Karpas-422 (cell line): ENCODE results near the gene CEP295NL. TPM values are rescaled to one million over a fixed set of nuclear protein-coding genes. Genes with fewer than 3 reads are reported as not detected.

Experiments
- DNase-seq: peaks from one replicate; pipeline ENCODE4 v3.0.0-alpha.2; 2015
- H2AFZ ChIP-seq: fragments of 200-600 bp; sonication (generic); 2 replicates; pipeline ENCODE4 v1.6.1; 2014; ENCODE audit warnings: antibody characterized with exemption, low read length, mixed read lengths
- H3K27ac ChIP-seq: fragments of 200-600 bp; sonication (generic); 2 replicates; pipeline ENCODE4 v1.5.1; 2014; ENCODE audit warnings: mild to moderate bottlenecking, low read length, moderate library complexity
- H3K27me3 ChIP-seq: fragments of 200-600 bp; sonication (generic); 2 replicates; pipeline ENCODE4 v1.6.1; 2014; ENCODE audit warnings: low read length, mixed read lengths
- H3K36me3 ChIP-seq: fragments of 200-600 bp; sonication (generic); 2 replicates; pipeline ENCODE4 v1.6.1; 2014; ENCODE audit warnings: low read length, mixed read lengths; ENCODE audit not compliant: insufficient read depth
- H3K4me1 ChIP-seq: fragments of 200-600 bp; sonication (generic); 2 replicates; pipeline ENCODE4 v1.6.1; 2014; ENCODE audit warnings: mild to moderate bottlenecking, low read length, mixed read lengths
- H3K4me2 ChIP-seq: fragments of 200-600 bp; sonication (generic); 2 replicates; pipeline ENCODE4 v1.6.1; 2014; ENCODE audit warnings: low read length, low read depth, mild to moderate bottlenecking; ENCODE audit not compliant: poor library complexity, severe bottlenecking
- H3K4me3 ChIP-seq: fragments of 200-600 bp; sonication (generic); 2 replicates; pipeline ENCODE4 v1.5.1; 2014; ENCODE audit warnings: mild to moderate bottlenecking, antibody characterized with exemption, low read length, mixed read lengths
- H3K79me2 ChIP-seq: fragments of 200-600 bp; sonication (generic); 2 replicates; pipeline ENCODE4 v1.6.1; 2014; ENCODE audit warnings: mild to moderate bottlenecking, low read length, mixed read lengths
- H3K9ac ChIP-seq: fragments of 200-600 bp; sonication (generic); 2 replicates; pipeline ENCODE4 v1.6.0; 2014; ENCODE audit warnings: low read length
- H3K9me2 ChIP-seq: fragments of 200-600 bp; sonication (generic), shearing (Covaris generic); replicated peaks from 2 replicates; pipeline ENCODE4 v1.6.0; 2014; ENCODE audit warnings: mild to moderate bottlenecking, low read length, moderate library complexity; ENCODE audit not compliant: insufficient read depth
- H3K9me3 ChIP-seq: fragments of 300-700, 200-600 bp; sonication (generic); 2 replicates; pipeline ENCODE4 v1.6.1; 2014; ENCODE audit warnings: low read length, mixed read lengths
- H4K20me1 ChIP-seq: fragments of 200-600 bp; sonication (generic); 2 replicates; pipeline ENCODE4 v1.6.1; 2014; ENCODE audit warnings: mild to moderate bottlenecking, antibody characterized with exemption, low read length, low read depth; ENCODE audit not compliant: insufficient read depth
- total RNA-seq: library from RNA; depleted of rRNA; stranded (reverse); fragments of >200 nt; shearing (Covaris generic); gene quantifications from 2 replicates; pipeline ENCODE4 v1.2.3, GENCODE V29; 2014; ENCODE audit warnings: low replicate concordance; rRNA removed

CEP295NL gene
- total RNA-seq, 1 experiment from 2014 or later = not detected

DNA sequence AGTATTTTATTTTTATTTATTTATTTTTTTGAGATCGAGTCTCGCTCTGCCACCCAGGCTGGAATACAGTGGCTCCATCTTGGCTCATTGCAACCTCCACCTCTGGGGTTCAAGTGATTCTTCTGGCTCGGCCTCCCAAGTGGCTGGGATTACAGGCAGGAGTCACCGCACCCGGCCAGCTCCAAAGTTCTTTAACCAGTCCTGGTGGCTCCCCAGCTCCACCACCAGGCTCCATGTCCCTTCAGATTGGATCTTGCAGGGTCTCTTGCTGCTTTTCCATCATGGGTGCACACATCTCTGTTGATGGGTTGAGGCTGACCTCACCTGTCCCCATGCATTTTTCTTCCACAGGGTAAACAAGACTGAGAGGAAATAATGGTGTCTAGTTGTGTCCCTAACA lies 54.0 kb downstream of the CEP295NL start:
- Histone ChIP-seq H3K9ac (no peak overlapping the region), H3K27me3 (no peaks in the 10 kb centered on the region), H3K27ac (no peak overlapping the region), H3K36me3 (no peaks in the 10 kb centered on the region), H2AFZ (no peak overlapping the region), H3K4me3 (no peak overlapping the region), H3K9me3 (no peaks in the 10 kb centered on the region), H3K9me2 (no peaks in the 10 kb centered on the region), H3K4me2 (no peak overlapping the region), H3K79me2 (no peaks in the 10 kb centered on the region), H3K4me1 (no peaks in the 10 kb centered on the region), H4K20me1 (no peaks in the 10 kb centered on the region)
- DNase-seq = no peak

DNA sequence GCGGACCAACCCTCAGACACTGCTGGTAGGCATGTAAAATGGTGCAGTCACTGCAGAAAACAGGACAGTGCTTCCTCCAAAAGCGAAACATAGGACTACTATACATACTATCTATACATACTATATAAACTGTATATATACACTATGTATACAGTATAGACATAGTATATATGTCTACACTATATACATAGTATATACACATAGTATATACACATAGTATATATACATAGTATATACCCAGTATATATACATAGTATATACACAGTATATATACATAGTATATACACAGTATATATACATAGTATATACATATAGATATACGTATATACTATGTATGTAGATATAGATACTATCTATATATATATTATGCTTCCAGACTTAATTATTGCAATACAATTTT lies 55.9 kb downstream of the CEP295NL start:
- peaks cover 12% of the 10 kb centered on the region for H3K4me1 ChIP-seq
- H3K4me3 ChIP-seq = no peak overlapping the region
- no peak overlapping the region for H3K9ac ChIP-seq
- no peaks in the 10 kb centered on the region for H3K36me3 ChIP-seq
- DNase-seq = no peak
- H3K4me2 ChIP-seq = no peak overlapping the region
- H3K27ac ChIP-seq = no peak overlapping the region
- no peaks in the 10 kb centered on the region for H3K9me2 ChIP-seq
- no peaks in the 10 kb centered on the region for H3K9me3 ChIP-seq
- no peaks in the 10 kb centered on the region for H3K79me2 ChIP-seq
- no peaks in the 10 kb centered on the region for H4K20me1 ChIP-seq
- H2AFZ ChIP-seq = no peak overlapping the region
- H3K27me3 ChIP-seq = no peaks in the 10 kb centered on the region

DNA sequence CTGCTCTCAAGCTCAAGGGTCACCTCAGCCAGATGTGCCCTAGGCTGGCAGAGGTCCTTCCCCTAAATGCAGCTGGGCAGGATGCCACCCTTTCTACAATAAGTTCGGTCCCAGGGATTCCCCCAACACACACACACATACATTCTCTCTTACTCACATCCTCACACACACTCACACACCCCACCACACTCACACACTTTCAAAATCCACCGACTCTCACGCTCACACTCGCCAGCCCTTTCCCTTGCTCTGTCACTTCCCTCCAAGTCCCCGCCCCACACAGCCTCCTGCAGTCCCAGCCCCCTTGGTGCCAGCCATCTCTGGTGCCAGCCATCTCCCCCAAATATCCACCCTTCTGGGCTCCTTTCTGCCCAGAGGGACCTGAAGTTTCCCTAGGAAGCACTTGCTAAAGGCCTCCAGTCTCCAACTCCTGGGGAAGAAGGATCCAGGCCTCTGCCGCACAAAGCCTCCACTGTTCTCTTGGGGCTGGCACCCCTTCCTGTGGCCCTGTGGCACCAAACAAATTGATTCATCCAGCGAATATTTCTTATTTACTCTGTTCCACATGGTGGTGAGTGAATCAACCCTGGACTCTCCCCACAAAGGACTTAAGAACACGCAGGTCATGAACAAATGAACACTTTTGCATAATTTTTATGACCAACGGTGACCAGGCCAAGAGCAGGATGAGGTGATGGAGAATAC lies 58.5 kb downstream of the CEP295NL start:
- no peaks in the 10 kb centered on the region for H3K9me3 ChIP-seq
- H3K4me3 ChIP-seq = no peak overlapping the region
- no peak overlapping the region for H3K9ac ChIP-seq
- H4K20me1 ChIP-seq = peaks cover 4% of the 10 kb centered on the region; the same call in 1 of the 2 replicates
- H3K4me2 ChIP-seq = no peak overlapping the region
- no peak for DNase-seq
- H3K4me1 ChIP-seq = peaks cover 18% of the 10 kb centered on the region
- H3K36me3 ChIP-seq = no peaks in the 10 kb centered on the region
- no peak overlapping the region for H3K27ac ChIP-seq
- peaks cover 11% of the 10 kb centered on the region for H3K79me2 ChIP-seq
- no peak overlapping the region for H2AFZ ChIP-seq
- H3K27me3 ChIP-seq = no peaks in the 10 kb centered on the region
- no peaks in the 10 kb centered on the region for H3K9me2 ChIP-seq

DNA sequence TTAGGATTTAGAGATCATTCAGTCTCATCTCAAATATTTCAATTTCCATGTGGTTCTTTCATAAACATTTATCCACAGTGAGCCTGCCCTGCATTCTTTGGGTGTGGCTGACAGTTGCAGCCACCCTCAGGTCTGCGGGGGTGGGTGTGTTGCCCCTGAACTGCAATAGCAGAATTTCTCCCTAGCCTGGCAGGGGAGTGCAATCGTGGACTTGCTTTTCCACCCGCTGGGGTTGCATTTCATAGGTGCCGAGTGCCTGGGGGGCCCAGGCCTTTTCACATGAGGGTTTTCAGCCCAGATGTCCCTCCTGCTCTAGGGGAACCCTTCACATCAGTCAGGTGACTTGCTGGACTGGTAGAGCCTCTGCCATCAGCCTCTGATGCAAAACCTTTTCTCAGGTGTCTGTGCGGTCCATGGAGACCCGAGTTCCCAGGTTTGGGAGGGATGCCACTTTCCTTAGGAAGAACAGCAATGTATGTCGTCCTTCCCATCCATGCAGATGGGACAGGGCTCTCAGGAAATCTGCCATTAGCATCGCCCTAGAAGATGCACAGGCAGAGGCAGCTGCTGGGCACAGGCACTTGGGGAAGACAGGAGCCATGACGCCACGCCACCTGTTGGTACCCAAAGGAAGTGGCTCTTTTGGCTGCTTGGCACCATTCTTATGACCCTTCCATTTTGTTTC lies 60.0 kb downstream of the CEP295NL start:
- H3K79me2 ChIP-seq = peaks cover 25% of the 10 kb centered on the region
- H3K9ac ChIP-seq = peak overlapping the region; percentile 26
- peaks cover 31% of the 10 kb centered on the region for H3K4me1 ChIP-seq
- no peaks in the 10 kb centered on the region for H3K9me2 ChIP-seq
- H3K9me3 ChIP-seq = no peaks in the 10 kb centered on the region
- peak; percentile 88 for DNase-seq
- no peak overlapping the region for H3K27ac ChIP-seq
- peaks cover 16% of the 10 kb centered on the region; the same call in 1 of the 2 replicates for H4K20me1 ChIP-seq
- peak overlapping the region; percentile 49 for H3K4me2 ChIP-seq
- no peaks in the 10 kb centered on the region for H3K36me3 ChIP-seq
- H3K4me3 ChIP-seq = peak overlapping the region; percentile 35; the same call in 1 of the 2 replicates
- peak overlapping the region; percentile 19; the same call in 1 of the 2 replicates for H2AFZ ChIP-seq
- H3K27me3 ChIP-seq = no peaks in the 10 kb centered on the region

DNA sequence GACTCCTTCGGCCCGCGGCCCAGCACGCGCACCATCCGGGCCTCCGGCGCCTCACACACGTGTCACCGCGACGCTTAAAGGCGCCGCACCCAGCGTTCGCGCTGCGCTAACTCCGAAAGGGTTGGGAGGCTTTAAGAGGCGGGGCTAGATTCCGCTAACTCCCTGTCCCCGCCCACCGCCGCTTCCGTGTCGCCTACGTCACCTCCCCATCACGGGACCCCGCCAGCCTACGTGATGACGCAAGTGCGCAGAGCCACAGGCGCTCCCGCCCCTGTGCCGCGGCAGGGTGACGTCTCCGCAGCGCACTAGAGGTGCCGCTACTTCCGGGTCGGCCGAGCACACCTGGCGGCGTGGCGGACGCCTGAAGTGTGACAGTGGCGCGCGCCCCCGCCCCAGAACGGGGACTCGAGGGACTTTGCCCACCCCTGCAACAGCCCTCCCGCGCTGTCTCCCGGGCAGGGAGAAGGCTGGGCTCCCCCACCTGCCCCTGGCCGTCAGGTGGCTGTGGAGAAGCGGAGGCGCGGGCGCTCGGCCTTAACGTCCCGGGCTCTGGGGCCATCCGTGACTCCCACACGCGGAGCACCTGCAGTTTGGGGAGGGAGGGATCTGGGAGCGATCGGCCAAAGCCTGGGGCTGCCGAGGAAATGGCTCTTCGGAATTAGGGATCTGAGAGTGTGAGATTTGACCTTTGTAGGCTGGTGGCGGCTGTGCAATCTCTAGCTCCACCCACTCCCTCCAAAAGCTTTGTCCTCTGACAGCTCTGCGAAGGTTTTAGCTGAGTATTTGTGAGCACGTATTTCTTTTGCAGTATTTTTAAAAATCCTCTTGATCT lies 62.0 kb downstream of the CEP295NL start, which contains the start of gene USP36:
Gene USP36 (minus strand): TSS at position 35 of the 832 bp plus-strand sequence. CDS start 4,451 bp downstream, outside the sequence.
- Histone ChIP-seq H2AFZ (peak within 1 kb of the TSS; percentile 68; the same call in 1 of the 2 replicates), H3K4me1 (peaks cover 31% of the 10 kb centered on the region), H3K27me3 (no peaks in the 10 kb centered on the region), H3K9me3 (no peaks in the 10 kb centered on the region), H4K20me1 (peaks cover 22% of the 10 kb centered on the region; the same call in 1 of the 2 replicates), H3K9ac (peak within 1 kb of the TSS; percentile 96), H3K79me2 (peaks cover 45% of the 10 kb centered on the region), H3K36me3 (peaks cover 18% of the 10 kb centered on the region), H3K4me2 (peak within 1 kb of the TSS; percentile 92), H3K4me3 (peak within 1 kb of the TSS; percentile 97), H3K9me2 (no peaks in the 10 kb centered on the region), H3K27ac (peak within 1 kb of the TSS; percentile 62)
- DNase-seq = peak; percentile 100

Other genes with a start within 250 kb of the CEP295NL start
- 9.6 and 15.8 TPM in 2 replicates for gene CYTH1, start 120.9 kb downstream of the CEP295NL start, total RNA-seq
- 28.4 and 29.6 TPM in 2 replicates for gene USP36, start 62.4 kb downstream of the CEP295NL start, total RNA-seq
- 0.07 TPM in 1 of 2 replicates, not detected in the other for gene TIMP2, start 22.2 kb upstream of the CEP295NL start, total RNA-seq
- 23.7 and 39.5 TPM in 2 replicates for gene LGALS3BP, start 76.7 kb upstream of the CEP295NL start, total RNA-seq
- gene CANT1, start 106.6 kb upstream of the CEP295NL start, total RNA-seq = 22.7 and 27.6 TPM in 2 replicates
- gene C1QTNF1, start 121.0 kb upstream of the CEP295NL start, total RNA-seq = not detected in 2 replicates
- 11.0 and 16.6 TPM in 2 replicates for gene ENGASE, start 171.6 kb upstream of the CEP295NL start, total RNA-seq